ENCODE results near the gene WSCD1.

WSCD1 gene

DNA sequence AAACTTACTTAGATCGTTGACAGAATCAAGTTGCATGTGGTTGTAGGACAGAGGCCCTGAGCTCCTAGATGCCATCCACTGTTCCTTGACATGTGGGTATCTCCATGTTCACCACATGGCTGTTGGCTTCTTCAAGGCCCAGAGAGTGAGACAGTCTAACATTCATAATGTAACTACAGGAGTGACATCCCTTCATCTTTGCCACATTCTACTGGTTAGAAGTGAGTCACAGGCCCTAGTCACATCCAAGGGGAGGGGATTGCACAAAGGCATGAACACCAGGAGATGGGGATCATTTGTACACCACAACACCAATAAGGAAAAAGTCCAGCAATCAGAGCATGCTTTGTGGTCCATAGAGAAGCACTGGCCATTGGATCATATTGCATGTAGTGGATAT is 56.6 kb downstream of the WSCD1 start:
- ChIA-PET CTCF (no interaction called here), POLR2A (no interaction called here)
- DNase-seq (ENCODE audit: low read depth, low spot score): no peak
- TF ChIP-seq, protein P1, sequence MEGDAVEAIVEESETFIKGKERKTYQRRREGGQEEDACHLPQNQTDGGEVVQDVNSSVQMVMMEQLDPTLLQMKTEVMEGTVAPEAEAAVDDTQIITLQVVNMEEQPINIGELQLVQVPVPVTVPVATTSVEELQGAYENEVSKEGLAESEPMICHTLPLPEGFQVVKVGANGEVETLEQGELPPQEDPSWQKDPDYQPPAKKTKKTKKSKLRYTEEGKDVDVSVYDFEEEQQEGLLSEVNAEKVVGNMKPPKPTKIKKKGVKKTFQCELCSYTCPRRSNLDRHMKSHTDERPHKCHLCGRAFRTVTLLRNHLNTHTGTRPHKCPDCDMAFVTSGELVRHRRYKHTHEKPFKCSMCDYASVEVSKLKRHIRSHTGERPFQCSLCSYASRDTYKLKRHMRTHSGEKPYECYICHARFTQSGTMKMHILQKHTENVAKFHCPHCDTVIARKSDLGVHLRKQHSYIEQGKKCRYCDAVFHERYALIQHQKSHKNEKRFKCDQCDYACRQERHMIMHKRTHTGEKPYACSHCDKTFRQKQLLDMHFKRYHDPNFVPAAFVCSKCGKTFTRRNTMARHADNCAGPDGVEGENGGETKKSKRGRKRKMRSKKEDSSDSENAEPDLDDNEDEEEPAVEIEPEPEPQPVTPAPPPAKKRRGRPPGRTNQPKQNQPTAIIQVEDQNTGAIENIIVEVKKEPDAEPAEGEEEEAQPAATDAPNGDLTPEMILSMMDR (IDR thresholded peaks at IDR 0.05; ENCODE audit: insufficient read depth, low read length, missing control alignments): no peak
- no peak overlapping the region for H3K4me3 ChIP-seq (ENCODE audit: low read depth, low read length)

DNA sequence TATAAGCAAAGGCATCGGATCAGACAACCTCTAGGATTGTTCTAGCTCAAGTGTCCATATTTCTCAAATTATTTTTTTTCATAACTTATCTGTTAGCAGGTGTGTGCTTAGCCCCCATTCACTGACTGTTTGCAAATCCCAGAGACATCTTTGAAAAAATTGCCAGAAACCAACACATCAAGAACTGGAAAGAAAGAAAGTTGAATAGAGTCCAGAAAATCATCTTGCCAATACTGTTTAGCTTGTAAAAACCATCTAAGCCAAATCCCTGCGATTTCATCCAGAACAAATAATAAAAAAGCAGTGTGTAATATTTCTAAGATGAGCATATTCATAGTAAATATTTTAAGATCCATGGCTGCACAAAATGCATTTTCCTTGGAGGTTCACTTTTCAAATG is 64.5 kb downstream of the WSCD1 start:
- TF ChIP-seq, protein P1 (IDR thresholded peaks at IDR 0.05; ENCODE audit: insufficient read depth, low read length, missing control alignments): no peak
- CTCF ChIA-PET: no interaction called here
- POLR2A ChIA-PET: no interaction called here
- DNase-seq (ENCODE audit: low read depth, low spot score): no peak
- no peak overlapping the region for H3K4me3 ChIP-seq (ENCODE audit: low read depth, low read length)

DNA sequence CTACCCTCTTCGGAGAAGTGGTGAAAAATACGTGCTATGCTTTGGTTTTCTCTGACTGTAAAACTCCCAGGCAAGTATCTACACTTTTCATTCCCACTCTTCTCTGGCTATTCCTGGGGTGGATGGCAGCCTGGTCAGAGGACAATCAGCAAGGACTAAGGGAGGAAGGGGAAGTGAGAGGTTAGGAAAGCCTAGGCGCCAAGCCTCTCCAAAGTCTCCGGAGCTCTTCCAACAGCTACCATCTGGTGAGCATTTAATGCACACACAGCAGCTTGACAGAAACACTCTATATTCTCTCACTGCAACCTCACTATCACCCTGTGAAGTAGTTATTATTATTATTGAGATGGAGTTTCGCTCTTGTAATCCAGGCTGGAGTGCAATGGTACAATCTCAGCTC is 65.1 kb downstream of the WSCD1 start:
- ChIA-PET POLR2A (no interaction called here), CTCF (no interaction called here)
- no peak for DNase-seq (ENCODE audit: low read depth, low spot score)
- TF ChIP-seq, protein P1 (IDR thresholded peaks at IDR 0.05; ENCODE audit: insufficient read depth, low read length, missing control alignments): no peak
- no peak overlapping the region for H3K4me3 ChIP-seq (ENCODE audit: low read depth, low read length)

DNA sequence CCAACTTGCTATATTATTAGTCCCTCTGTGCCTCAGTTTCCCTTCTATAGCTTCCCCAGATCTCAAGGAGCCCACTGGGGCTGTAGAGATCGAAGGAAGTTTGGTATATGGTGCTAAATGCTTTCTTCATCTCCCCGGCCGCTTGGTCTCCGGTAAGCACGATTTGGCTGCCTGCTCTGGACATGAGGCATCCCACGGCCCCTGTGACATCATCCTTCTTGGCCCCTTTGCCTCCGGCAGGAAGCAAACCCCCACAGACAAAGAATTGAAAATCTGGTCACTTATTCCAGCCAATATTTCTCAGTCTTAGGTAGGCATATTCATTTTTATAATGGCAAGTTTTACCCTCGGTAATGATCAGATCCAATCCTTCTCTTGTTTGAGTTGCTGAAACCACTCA is 65.8 kb downstream of the WSCD1 start:
- DNase-seq (ENCODE audit: low read depth, low spot score): no peak
- POLR2A ChIA-PET: no interaction called here
- H3K4me3 ChIP-seq (ENCODE audit: low read depth, low read length): no peak overlapping the region
- CTCF ChIA-PET: no interaction called here
- TF ChIP-seq, protein P1 (IDR thresholded peaks at IDR 0.05; ENCODE audit: insufficient read depth, low read length, missing control alignments): no peak

DNA sequence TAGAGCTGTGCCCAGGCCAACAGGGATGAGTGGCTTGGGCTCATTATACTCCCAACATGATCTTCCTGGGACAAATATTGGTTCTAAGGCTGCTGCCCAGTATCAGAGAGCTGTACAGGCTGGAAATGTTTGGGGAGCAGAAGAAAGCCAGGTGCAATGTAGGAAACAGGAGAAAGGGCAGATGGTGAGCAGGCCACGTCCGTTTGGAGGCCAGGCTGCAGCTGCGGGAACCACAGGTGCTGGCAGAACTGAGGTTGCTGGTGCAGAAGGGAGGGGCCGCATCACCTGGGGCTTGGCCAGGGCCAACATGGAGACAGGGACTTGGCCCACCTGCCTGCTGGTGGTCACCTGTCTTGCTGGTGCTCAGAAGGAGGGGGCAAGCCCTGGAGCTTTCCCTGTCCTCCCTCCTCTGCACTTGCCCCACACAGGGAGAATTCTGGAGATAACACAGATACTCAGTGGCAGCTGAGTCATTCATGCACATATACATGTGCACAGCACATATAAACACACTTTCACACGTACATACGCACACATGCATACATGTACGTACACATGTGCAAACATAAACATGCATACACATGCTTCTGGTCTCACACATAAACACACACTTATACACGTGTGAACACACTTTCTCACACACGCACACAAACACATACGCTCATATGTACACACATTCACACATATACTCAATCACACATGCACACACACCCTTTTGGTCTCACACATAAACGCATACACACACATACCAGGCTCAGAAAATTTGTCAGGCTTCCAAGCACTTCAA is 67.7 kb downstream of the WSCD1 start:
- ChIA-PET POLR2A (interaction anchor here (0.6 kb wide), 1 partner anchor 48 kb away, joined by 4 read pairs; no protein-coding TSS in a partner anchor), CTCF (no interaction called here)
- no peak for DNase-seq (ENCODE audit: low read depth, low spot score)
- no peak overlapping the region for H3K4me3 ChIP-seq (ENCODE audit: low read depth, low read length)
- TF ChIP-seq, protein P1 (IDR thresholded peaks at IDR 0.05; ENCODE audit: insufficient read depth, low read length, missing control alignments): no peak

DNA sequence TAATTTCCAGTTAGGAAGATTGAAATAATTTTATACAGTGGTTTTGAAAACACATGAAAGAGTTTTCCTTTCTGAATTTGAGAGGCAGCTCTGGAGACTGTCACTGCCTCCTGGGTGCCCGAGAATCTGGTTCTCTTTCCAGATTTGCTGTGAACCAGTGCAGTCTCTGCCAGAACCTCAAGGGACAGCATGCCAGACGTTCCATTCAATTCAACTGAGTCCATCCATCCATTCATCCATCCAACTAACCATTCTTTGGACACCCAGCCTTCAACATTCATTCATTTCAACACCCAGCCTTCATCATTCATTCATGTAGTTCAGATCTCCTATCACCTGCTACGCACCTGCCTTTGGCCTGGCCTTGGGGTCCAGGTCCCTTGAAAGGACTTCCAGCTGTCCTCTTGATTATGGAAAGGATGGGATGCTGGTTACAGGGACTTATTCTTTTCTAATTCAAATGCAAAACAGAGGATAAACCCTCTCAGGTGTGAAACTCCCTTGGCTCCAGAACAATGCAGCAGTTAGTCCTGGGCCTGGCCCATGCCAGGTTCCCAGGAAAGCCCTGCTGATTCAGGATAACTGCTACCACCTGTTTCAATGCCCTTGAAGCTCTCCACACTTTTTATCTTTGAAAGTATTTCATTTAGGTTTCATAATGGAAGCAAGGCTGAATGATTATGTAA is 68.7 kb downstream of the WSCD1 start:
- ChIA-PET CTCF (no interaction called here), POLR2A (interaction anchor here (0.6 kb wide), 1 partner anchor 47 kb away, joined by 4 read pairs; no protein-coding TSS in a partner anchor)
- TF ChIP-seq, protein P1 (IDR thresholded peaks at IDR 0.05; ENCODE audit: insufficient read depth, low read length, missing control alignments): no peak
- no peak for DNase-seq (ENCODE audit: low read depth, low spot score)
- H3K4me3 ChIP-seq (ENCODE audit: low read depth, low read length): no peak overlapping the region

All from AG04449 (cell line).